ENCODE measurements around the gene MSH3.
"Not testable (repeated sequence)": the region's sequence is repeated elsewhere in the genome, so short reads cannot be mapped to it uniquely, and the experiment has no call there.

Gene MSH3

GRCh38 chr5:80706835-80707447 is 52.5 kb downstream of the MSH3 start:
- no peak for DNase-seq

DNA sequence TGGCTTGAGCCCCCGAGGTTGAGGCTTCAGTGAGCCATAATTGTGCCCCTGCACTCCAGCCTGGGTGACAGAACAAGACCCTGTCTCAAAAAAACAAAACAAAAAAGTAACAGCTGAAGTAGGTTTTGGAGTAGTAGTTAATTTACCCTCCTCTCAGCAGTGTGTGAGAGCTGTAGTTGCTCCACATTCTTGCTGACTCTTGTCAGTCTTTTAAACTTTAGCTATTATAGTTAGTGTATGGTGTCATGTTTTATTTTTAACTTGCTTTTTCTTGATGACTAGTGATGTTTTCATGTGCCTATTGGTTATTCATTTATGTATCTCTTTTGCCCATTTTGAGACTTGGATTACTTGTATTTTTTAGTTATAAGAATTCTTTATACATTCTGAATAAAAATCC is 53.2 kb downstream of the MSH3 start:
- no peak for DNase-seq

DNA sequence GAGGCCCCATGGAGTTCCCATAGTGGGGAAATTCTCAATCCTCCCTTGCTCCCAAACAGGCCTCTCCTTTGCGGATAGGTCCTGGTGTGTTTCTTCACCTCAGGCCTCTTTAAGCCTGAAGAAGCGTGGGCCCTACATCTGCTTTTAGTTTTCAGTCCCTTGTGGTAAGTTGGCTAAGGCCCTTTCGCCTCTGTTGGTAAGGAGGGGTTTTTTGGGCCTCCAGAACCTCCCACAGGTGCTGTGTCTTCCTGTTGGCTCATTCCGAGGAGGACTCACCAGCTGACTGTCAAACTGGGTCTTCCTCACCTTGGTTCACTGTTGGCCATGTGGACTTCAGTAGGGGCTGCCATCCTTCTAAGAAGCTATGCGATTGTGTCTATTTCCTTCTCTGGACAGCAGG is 56.8 kb downstream of the MSH3 start:
- no peak for DNase-seq

DNA sequence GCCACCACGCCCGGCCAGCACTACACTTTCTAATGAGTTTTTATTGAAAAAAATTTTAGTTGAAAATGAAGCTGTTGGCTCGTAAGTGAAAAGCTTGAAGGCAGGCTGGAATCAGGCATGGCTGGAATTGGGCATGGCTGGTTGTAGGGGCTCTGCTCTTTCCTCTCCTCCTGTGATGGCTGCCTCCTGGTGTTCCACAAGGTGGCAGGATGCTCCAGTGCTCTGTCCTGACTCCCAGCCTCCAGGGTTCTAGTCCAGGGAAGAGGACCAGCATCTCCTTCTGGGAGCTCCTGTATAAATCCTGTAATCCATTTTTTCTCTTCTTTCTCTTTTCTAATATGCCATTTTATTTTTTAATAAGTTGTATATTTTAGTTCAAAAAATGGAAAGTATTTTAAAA is 57.5 kb downstream of the MSH3 start:
- DNase-seq: no peak

GRCh38 chr5:80712919-80713318 is 58.5 kb downstream of the MSH3 start:
- no peak for DNase-seq

DNA sequence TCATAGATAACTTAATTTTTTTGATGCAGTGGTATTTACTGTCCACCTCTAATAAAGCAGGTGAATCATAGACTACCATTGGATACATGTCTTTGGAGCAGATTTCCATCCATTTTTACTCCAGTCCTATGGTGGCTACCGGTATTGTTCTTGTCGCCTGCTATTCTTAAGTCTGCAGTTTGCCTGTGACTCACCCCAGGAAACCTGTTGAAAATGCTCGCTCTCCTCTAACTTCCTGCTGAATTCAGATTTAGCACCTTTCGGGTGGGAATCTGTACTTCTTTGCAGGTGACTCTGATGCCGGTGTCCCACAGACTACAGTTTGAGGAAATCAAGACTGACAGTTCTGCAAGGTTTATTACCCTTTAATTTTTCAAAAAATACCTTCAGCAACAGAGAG is 59.2 kb downstream of the MSH3 start:
- DNase-seq: no peak

DNA sequence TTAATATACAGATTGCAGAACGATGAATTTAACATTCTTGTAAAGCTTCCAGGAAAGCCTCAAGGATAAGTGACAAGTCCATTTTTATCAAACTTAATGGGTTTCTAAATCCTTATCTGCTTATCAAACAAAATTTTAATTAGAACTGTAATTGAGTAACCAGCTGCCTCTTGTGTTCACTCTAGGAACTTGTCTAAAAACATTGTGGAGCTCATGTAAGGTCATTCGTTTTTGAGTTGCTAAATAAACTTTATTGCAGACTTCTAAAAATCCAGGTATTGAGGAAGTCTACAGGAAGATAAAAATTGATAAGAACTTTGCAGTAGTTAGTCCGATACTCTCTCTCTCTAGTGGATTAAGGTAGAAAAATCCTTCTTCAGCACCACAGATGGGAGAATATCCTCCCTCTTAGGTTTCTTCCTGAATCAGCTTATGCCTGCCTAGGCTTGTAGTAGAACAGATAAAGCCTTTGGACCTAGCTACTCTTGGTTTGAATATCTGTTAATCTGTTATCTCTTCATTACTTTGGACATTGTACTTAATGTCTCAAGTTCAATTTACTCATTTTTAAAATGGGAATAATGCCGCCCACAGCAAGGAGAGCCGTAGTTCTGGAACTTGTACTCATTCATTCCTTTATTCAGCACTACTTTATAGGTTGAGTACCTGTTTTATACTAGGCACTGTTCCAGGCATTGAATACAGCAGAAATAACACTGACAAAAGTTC is 60.3 kb downstream of the MSH3 start:
- no peak for DNase-seq

DNA sequence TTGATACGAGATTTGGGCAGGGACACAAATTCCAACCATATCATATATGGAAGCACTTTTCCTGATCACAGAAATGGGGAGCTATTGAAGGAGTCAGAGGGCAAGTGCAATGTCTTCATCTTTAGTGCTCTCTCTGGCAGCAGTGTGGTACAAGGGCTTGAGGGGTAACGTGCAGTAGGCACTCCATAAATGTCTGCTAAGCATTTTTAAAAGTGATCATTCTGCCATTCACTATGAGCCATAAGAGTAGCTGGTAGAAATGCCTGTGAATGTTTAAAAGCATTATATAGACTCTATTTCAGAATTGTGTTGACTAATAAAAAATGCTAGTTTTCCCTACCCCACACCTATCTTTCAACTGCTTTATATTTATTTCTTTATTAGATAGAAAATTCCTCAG is 61.4 kb downstream of the MSH3 start:
- DNase-seq: no peak

GRCh38 chr5:80720181-80720580 is 65.7 kb downstream of the MSH3 start:
- DNase-seq: no peak

DNA sequence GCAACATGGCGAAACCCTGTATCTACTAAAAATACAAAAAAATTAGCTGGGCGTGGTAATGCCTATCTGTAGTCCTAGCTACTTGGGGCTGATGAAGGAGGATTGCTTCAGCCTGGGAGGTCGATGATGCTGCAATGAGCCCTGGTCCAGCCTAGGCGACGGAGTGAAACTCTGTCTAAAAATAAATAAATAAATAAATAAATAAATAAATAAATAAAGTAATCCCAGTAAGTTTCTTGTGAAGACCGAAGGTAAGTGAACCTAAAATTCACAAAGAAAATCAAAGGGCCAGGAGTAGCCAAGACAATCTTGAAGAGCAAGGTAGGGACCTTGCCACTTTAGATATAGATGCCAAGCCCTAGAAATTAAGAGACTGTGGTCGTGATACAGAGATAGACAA is 68.5 kb downstream of the MSH3 start:
- no peak for DNase-seq

- DNase-seq: no peak
Measured at GRCh38 chr5:80725446-80725845, 71.0 kb downstream of the MSH3 start.

GRCh38 chr5:80736730-80737129 is 82.3 kb downstream of the MSH3 start:
- DNase-seq: no peak

- no peak for DNase-seq
Measured at GRCh38 chr5:80738466-80738865, 84.0 kb downstream of the MSH3 start.

DNA sequence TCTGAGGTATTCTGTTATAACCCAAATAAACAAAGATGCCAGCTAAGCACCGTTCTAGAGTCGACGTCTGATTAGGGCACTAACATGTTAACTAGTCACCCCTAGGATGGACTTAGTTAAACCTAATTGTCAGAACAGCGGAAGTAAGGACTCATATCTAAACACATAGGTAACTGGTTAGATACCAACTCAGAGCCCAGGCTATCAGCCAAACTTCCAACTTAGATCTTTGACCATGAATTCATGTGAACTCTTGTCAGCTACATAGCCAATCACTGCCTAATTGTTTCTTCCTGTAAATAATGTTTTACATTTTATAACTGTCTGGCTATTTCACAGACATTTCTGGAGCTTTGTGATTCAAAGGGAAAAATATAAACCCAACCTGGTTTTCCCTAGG is 84.6 kb downstream of the MSH3 start:
- DNase-seq: no peak

GRCh38 chr5:80739496-80739895 is 85.0 kb downstream of the MSH3 start:
- DNase-seq: no peak

DNA sequence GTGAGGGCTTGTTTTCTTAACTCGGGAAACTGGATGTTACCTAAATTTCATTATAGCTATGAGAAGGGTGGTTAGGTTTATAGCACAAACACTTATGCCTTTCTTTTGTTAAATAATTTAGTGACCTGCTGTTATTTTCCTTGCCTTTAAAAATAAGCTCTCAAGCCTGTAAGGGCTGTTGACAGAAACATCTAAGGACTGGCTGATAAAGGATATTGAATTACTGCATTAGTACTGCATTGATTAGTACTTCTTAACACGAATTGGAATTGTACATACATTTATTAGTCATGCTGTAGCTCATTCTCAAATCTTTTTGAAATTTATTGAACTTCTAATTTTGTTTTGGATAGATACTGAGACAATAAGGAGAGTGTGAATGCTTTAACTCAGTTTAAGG is 85.4 kb downstream of the MSH3 start:
- DNase-seq: no peak

GRCh38 chr5:80740488-80740887 is 86.0 kb downstream of the MSH3 start:
- DNase-seq: not testable (repeated sequence)

GRCh38 chr5:80740999-80741398 is 86.5 kb downstream of the MSH3 start:
- no peak for DNase-seq

- DNase-seq: no peak
Measured at GRCh38 chr5:80744149-80744548, 89.7 kb downstream of the MSH3 start.

GRCh38 chr5:80745490-80745889 is 91.0 kb downstream of the MSH3 start:
- DNase-seq: no peak

GRCh38 chr5:80747922-80748321 is 93.5 kb downstream of the MSH3 start:
- DNase-seq: no peak

GRCh38 chr5:80752427-80752826 is 98.0 kb downstream of the MSH3 start:
- no peak for DNase-seq

DNA sequence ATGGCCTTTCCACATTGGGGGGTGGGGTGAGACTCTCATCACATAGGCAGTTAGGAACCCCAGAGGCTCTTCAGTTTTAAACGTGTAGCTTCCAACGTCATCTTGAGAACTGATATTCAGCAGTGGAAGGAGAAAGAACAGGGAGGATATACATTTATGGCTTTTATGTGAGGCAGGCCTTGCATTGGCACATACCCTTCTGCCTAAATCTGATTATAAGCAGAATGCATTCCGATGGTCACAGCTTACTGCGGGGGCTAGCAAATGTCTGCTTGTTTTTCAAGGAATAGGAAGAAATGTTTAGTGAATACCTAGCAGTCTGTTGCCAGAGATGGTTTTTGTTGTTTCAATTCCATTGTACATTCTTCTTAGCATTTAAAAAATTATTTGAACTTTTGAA is 99.3 kb downstream of the MSH3 start:
- DNase-seq: no peak

DNA sequence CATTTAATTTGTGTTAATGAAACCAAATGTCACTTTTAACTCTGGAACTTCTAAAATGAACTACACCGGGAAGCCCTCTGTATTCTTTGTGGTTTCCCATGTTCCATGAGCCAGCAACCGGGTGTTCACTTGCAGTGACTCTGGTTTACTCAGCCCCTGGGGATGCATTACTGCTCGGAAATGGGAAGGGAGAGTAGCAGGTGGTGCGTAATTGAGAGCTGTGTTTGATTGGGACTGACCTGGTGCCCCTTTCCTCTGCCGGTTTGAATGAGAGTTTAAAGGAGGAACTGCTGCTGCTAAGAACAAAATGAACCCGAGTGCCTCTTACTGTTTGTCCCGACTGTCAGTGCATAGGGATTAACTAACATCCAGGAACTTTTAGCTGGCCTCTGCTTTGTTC is 100.4 kb downstream of the MSH3 start:
- DNase-seq: no peak

GRCh38 chr5:80755626-80756025 is 101.2 kb downstream of the MSH3 start:
- DNase-seq: no peak

Measured in right kidney (tissue), 1 donor.